Measurements from ENCODE around the gene FGD5. TPM values are rescaled to one million over a fixed set of nuclear protein-coding genes. Genes with fewer than 3 reads are reported as not detected.
A peak's percentile ranks its signal among the peaks of the same experiment; 100 is the strongest.

Gene FGD5
- total RNA-seq, 2 donors from 2014 or later: not detected

- DNase-seq (ENCODE audit: low spot score in 2 of 2) (no peak), ATAC-seq (no peak)
- peaks cover 6 to 20% of the 10 kb centered on the region in 2 donors for H3K36me3 Mint-ChIP-seq
- H3K9me3 Mint-ChIP-seq: peaks cover 0 to 4% of the 10 kb centered on the region in 2 donors
- peak overlapping the region in 1 of 2 donors; percentile 33 for H3K27ac Mint-ChIP-seq
These were observed 148.5 kb downstream of the FGD5 start for GRCh38 chr3:14967285-14967684.

GRCh38 chr3:14969671-14970070, 150.9 kb downstream of the FGD5 start:
- ATAC-seq: no peak
- DNase-seq (ENCODE audit: low spot score in 2 of 2): no peak
- H3K36me3 Mint-ChIP-seq: peaks cover 6 to 30% of the 10 kb centered on the region in 2 donors
- H3K9me3 Mint-ChIP-seq: peaks cover 0 to 4% of the 10 kb centered on the region in 2 donors
- no peak overlapping the region for H3K27ac Mint-ChIP-seq

- no peaks in the 10 kb centered on the region for H3K9me3 Mint-ChIP-seq
- ATAC-seq: no peak
- H3K27ac Mint-ChIP-seq: no peak overlapping the region
- H3K36me3 Mint-ChIP-seq: peaks cover 0 to 25% of the 10 kb centered on the region in 2 donors
- no peak for DNase-seq (ENCODE audit: low spot score in 2 of 2)
These were observed 157.6 kb downstream of the FGD5 start for GRCh38 chr3:14976317-14976716.

GRCh38 chr3:14980689-14981088, 161.9 kb downstream of the FGD5 start:
- Mint-ChIP-seq H3K27ac (no peak overlapping the region), H3K9me3 (peaks cover 0 to 7% of the 10 kb centered on the region in 2 donors), H3K36me3 (peaks cover 7 to 24% of the 10 kb centered on the region in 2 donors)
- ATAC-seq (no peak), DNase-seq (ENCODE audit: low spot score in 2 of 2) (no peak)

Other genes starting within 250 kb of the FGD5 start
- gene CCDC174, start 167.2 kb upstream of the FGD5 start, total RNA-seq: 10 to 100 TPM; 19.8 to 23.3 TPM
- gene C3orf20, start 143.8 kb upstream of the FGD5 start, total RNA-seq: under 1 TPM in 1 of 2 donors, not detected in 1; 0.56 TPM
- 10 to 100 TPM; 51.8 to 70.7 TPM for gene NR2C2, start 128.6 kb downstream of the FGD5 start, total RNA-seq
- 10 to 100 TPM; 47.2 to 78.9 TPM for gene MRPS25, start 246.4 kb downstream of the FGD5 start, total RNA-seq